Gastrocnemius medialis (tissue), 4 donors: ENCODE measurements around the gene POMGNT1.

Experiments used
- POLR2A ChIP-seq, 2 donors: fragments of 450-650 bp; IDR thresholded peaks; one replicate each; pipeline ENCODE4 v1.6.1; 2017; ENCODE audit warnings: antibody characterized with exemption in 2 of 2, mild to moderate bottlenecking in 2 of 2, moderate library complexity in 2 of 2
- TF ChIP-seq, protein P1 (sequence below), 5 experiments: fragments of 450-650 bp in 3 of 5; fragments of 200-600 bp in 2 of 5; sonication (generic) in 2 of 5; IDR thresholded peaks in 4 of 5; conservative IDR thresholded peaks in 1 of 5; 1 replicate in 4 of 5; 2 replicates in 1 of 5; pipeline ENCODE4 v1.5.1; 2016 to 2019; ENCODE audit warnings: antibody characterized with exemption in 5 of 5, mild to moderate bottlenecking in 3 of 5, moderate library complexity in 3 of 5

DNA sequence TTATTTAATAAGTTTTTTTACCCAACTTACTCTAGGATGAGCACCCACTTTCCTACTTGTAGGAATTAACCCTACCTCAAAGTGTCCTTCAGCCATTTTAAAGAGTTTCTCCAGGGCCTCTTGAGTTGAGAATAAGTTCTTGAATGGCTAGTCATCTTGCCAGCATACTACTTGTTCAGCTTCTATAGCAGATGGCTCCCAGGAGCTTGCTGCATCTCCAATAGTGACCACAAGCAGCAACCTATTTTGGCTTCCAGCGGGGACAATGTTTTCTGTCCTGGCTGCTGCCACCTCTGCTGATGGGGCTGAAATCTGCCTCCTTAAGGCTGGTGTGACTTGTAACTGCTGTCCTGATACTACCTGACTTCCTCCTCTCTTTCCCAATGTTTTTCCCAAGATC lies 45.0 kb downstream of the POMGNT1 start:
- TF ChIP-seq, protein P1, sequence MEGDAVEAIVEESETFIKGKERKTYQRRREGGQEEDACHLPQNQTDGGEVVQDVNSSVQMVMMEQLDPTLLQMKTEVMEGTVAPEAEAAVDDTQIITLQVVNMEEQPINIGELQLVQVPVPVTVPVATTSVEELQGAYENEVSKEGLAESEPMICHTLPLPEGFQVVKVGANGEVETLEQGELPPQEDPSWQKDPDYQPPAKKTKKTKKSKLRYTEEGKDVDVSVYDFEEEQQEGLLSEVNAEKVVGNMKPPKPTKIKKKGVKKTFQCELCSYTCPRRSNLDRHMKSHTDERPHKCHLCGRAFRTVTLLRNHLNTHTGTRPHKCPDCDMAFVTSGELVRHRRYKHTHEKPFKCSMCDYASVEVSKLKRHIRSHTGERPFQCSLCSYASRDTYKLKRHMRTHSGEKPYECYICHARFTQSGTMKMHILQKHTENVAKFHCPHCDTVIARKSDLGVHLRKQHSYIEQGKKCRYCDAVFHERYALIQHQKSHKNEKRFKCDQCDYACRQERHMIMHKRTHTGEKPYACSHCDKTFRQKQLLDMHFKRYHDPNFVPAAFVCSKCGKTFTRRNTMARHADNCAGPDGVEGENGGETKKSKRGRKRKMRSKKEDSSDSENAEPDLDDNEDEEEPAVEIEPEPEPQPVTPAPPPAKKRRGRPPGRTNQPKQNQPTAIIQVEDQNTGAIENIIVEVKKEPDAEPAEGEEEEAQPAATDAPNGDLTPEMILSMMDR (IDR thresholded peaks at IDR 0.05 in 4 of 5, conservative IDR thresholded peaks at IDR 0.05 in 1 of 5) = no peak
- TF ChIP-seq POLR2A (IDR thresholded peaks at IDR 0.05) = no peak
